ENCODE measurements around the gene SPPL2B. TPM values are rescaled to one million over a fixed set of nuclear protein-coding genes. Genes with fewer than 3 reads are reported as not detected.

The SPPL2B gene
- total RNA-seq, 2 experiments from 2014 or later, result 106 to 111 TPM

DNA sequence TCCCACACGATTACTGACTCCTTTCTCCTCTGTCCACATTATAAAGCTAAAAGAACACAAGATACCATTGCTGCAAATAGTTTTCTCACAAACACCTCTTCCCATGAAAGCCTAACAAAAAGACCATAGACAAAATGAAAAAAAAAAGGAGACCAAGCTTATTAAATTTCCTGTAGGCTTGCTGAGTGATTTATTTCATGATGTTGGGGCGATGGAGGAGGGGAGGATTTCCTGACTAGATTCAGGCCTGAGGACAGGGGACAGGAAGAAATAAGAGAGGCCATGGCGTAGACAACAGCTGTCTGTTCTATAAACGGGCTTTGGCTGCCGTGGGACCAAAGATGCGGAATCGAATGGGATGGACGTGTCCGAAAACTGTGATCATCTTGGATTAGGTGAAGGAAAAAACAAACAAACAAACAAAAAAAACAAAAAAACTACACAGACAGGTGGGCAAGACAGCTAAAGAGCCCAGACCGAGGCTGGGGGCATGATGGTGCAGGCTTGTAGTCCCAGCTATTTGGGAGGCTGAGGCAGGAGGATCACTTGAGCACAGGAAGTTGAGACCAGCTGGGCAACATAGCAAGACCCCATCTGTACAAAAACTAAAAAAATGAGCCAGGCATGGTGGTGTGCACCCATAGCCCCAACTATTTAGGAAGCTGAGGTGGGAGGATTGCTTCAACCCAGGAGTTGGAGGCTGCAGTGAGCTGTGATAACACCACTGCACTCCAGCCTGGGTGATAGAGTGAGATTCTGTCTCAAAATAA, 36.9 kb downstream of the SPPL2B start:
- H3K9me3 ChIP-seq (ENCODE audit: control insufficient read depth in 1 of 2, insufficient read depth in 1 of 2, low read length in 2 of 2), result peaks cover 6 to 23% of the 10 kb centered on the region in 2 experiments
- Mint-ChIP-seq H3K36me3 (ENCODE audit: low read depth) (no peaks in the 10 kb centered on the region), H3K27me3 (peaks cover 14% of the 10 kb centered on the region), H3K9me3 (no peaks in the 10 kb centered on the region), H3K4me1 (ENCODE audit: low read depth) (peaks cover 5% of the 10 kb centered on the region), H3K27ac (no peak overlapping the region), H3K4me3 (no peak overlapping the region)
- H3K27ac ChIP-seq (ENCODE audit: low read depth in 1 of 2, low read length in 2 of 2), result no peak overlapping the region
- CTCF ChIA-PET, result no interaction called here
- no peak overlapping the region for H3K4me3 ChIP-seq (ENCODE audit: low read length)
- POLR2A ChIA-PET, result no interaction called here
- no peak for DNase-seq
- intact Hi-C loops (cut with DNase I, micrococcal nuclease), result no loop called here
- TF ChIP-seq, protein P1, sequence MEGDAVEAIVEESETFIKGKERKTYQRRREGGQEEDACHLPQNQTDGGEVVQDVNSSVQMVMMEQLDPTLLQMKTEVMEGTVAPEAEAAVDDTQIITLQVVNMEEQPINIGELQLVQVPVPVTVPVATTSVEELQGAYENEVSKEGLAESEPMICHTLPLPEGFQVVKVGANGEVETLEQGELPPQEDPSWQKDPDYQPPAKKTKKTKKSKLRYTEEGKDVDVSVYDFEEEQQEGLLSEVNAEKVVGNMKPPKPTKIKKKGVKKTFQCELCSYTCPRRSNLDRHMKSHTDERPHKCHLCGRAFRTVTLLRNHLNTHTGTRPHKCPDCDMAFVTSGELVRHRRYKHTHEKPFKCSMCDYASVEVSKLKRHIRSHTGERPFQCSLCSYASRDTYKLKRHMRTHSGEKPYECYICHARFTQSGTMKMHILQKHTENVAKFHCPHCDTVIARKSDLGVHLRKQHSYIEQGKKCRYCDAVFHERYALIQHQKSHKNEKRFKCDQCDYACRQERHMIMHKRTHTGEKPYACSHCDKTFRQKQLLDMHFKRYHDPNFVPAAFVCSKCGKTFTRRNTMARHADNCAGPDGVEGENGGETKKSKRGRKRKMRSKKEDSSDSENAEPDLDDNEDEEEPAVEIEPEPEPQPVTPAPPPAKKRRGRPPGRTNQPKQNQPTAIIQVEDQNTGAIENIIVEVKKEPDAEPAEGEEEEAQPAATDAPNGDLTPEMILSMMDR (IDR thresholded peaks at IDR 0.05), result no peak
- no peaks in the 10 kb centered on the region for H3K36me3 ChIP-seq (ENCODE audit: insufficient read depth, low read length)
- ATAC-seq (ENCODE audit: poor library complexity), result no peak
- peaks cover 11 to 16% of the 10 kb centered on the region in 2 experiments for H3K27me3 ChIP-seq (ENCODE audit: control insufficient read depth in 1 of 2, insufficient read depth in 2 of 2, low read length in 2 of 2)
- H3K4me1 ChIP-seq (ENCODE audit: insufficient read depth, low read length), result peaks cover 11% of the 10 kb centered on the region

DNA sequence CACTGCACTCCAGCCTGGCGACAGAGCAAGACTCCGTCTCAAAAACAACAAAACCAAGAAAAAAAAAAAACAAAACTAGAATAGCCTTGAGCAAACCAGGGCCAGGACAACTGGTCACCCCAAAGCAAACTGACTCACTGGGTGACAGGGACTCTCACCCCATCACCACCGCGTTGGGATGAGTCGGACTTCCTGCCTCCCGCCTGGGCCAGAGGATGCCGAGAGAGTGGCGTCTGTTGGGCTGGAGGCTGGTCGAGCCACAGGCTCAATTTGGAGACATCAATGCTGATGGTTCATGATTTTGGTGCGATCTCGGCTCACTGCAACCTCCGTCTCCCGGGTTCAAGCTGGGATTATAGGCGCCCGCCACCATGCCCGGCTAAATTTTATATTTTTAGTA, 43.2 kb downstream of the SPPL2B start:
- H3K27me3 ChIP-seq (ENCODE audit: control insufficient read depth in 1 of 2, insufficient read depth in 2 of 2, low read length in 2 of 2), result no peaks in the 10 kb centered on the region
- Mint-ChIP-seq H3K9me3 (no peaks in the 10 kb centered on the region), H3K27ac (no peak overlapping the region), H3K36me3 (ENCODE audit: low read depth) (no peaks in the 10 kb centered on the region), H3K27me3 (peaks cover 4% of the 10 kb centered on the region), H3K4me1 (ENCODE audit: low read depth) (no peaks in the 10 kb centered on the region), H3K4me3 (no peak overlapping the region)
- intact Hi-C loops (cut with DNase I, micrococcal nuclease), result no loop called here
- ATAC-seq (ENCODE audit: poor library complexity) (no peak), DNase-seq (no peak)
- TF ChIP-seq, protein P1 (IDR thresholded peaks at IDR 0.05), result no peak
- peaks cover 6 to 29% of the 10 kb centered on the region in 2 experiments for H3K9me3 ChIP-seq (ENCODE audit: control insufficient read depth in 1 of 2, insufficient read depth in 1 of 2, low read length in 2 of 2)
- H3K36me3 ChIP-seq (ENCODE audit: insufficient read depth, low read length), result no peaks in the 10 kb centered on the region
- ChIA-PET POLR2A (no interaction called here), CTCF (no interaction called here)
- no peak overlapping the region for H3K27ac ChIP-seq (ENCODE audit: low read depth in 1 of 2, low read length in 2 of 2)
- no peak overlapping the region for H3K4me3 ChIP-seq (ENCODE audit: low read length)
- H3K4me1 ChIP-seq (ENCODE audit: insufficient read depth, low read length), result peaks cover 4% of the 10 kb centered on the region

DNA sequence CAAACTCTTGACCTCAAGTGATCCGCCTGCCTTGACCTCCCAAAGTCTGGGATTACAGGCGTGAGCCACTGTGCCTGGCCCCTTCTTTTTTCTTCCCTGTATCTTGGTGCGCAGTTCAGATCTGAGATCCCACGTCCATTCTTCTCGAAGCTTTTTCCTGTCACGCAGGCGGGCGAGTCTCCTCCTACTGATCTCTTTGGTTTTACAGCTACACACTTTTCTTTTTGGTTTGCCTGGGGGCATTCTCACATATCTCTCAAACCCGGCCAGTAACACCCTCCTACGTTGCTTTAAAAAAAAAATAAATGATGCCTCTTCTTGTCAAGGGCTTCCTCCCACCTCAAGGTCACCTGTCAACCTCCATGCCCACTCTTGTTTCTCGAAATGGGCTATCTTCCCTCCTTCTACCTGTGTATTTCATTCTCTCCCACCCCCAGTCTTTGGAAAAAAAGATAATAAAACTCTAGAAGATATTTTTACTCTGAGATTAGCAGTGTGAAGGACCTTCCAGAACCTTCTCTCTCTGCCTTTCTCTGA, 43.7 kb downstream of the SPPL2B start:
- TF ChIP-seq, protein P1 (IDR thresholded peaks at IDR 0.05), result no peak

More for the DNA sequence above, 43.7 kb downstream of the SPPL2B start:
- H3K27ac ChIP-seq (ENCODE audit: low read depth in 1 of 2, low read length in 2 of 2), result no peak overlapping the region
- H3K4me1 Mint-ChIP-seq (ENCODE audit: low read depth), result no peaks in the 10 kb centered on the region
- no peak overlapping the region for H3K4me3 ChIP-seq (ENCODE audit: low read length)
- no peaks in the 10 kb centered on the region for H3K36me3 ChIP-seq (ENCODE audit: insufficient read depth, low read length)
- no peak overlapping the region for H3K27ac Mint-ChIP-seq
- H3K36me3 Mint-ChIP-seq (ENCODE audit: low read depth), result no peaks in the 10 kb centered on the region
- H3K4me3 Mint-ChIP-seq, result no peak overlapping the region
- H3K9me3 Mint-ChIP-seq, result no peaks in the 10 kb centered on the region
- DNase-seq (no peak), ATAC-seq (ENCODE audit: poor library complexity) (no peak)
- H3K9me3 ChIP-seq (ENCODE audit: control insufficient read depth in 1 of 2, insufficient read depth in 1 of 2, low read length in 2 of 2), result peaks cover 6 to 27% of the 10 kb centered on the region in 2 experiments
- H3K27me3 Mint-ChIP-seq, result no peaks in the 10 kb centered on the region
- peaks cover 4% of the 10 kb centered on the region for H3K4me1 ChIP-seq (ENCODE audit: insufficient read depth, low read length)
- intact Hi-C loops (cut with DNase I, micrococcal nuclease), result no loop called here
- ChIA-PET POLR2A (interaction anchor here (0.7 kb wide), 1 partner anchor 716 kb away, joined by 3 read pairs; no protein-coding TSS in a partner anchor), CTCF (no interaction called here)
- H3K27me3 ChIP-seq (ENCODE audit: control insufficient read depth in 1 of 2, insufficient read depth in 2 of 2, low read length in 2 of 2), result no peaks in the 10 kb centered on the region
